ENCODE data around the gene AGPS.

GRCh38 chr2:177471990-177472389 is 79.4 kb downstream of the AGPS start:
- TF ChIP-seq RBFOX2 (IDR thresholded peaks at IDR 0.05; ENCODE audit: low read depth, low read length) (no peak), ZNF513 (CRISPR knock-in tag; conservative IDR thresholded peaks at IDR 0.05) (no peak), MED1 (CRISPR knock-in tag; IDR thresholded peaks at IDR 0.05) (no peak), MYC (CRISPR knock-in tag; IDR thresholded peaks at IDR 0.05; ENCODE audit: borderline replicate concordance) (no peak), ZNF552 (CRISPR knock-in tag; IDR thresholded peaks at IDR 0.05; ENCODE audit: borderline replicate concordance) (no peak), FOXO4 (CRISPR knock-in tag; conservative IDR thresholded peaks at IDR 0.05) (no peak), MXD1 (CRISPR knock-in tag; IDR thresholded peaks at IDR 0.05) (no peak), ZNF720 (CRISPR knock-in tag; IDR thresholded peaks at IDR 0.05) (no peak), ZZZ3 (CRISPR knock-in tag; IDR thresholded peaks at IDR 0.05; ENCODE audit: borderline replicate concordance) (no peak)
